ENCODE results near the gene PLXND1.

DNA sequence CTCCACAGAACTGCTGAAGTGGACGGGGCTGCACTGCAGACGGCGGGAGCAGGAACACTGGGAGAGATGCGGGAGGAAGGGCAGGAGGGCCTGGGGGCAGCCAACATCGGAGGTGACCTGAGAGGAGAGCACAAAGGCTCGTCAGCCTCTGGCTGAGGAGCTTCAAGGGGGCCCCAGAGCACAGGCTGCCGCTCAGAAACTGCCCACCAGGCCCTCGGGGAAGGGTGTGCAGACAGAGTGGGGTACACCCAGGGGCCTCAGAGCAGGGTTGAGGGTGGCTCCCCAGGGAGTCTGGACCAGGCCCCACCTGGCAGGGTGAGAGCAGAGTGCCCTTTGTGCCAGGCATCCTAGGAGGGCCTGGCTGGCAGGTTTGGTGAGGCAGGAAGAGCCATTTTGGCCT, 92.8 kb downstream of the PLXND1 start:
- TF ChIP-seq POLR2AphosphoS5 (IDR thresholded peaks at IDR 0.05) (no peak), POLR2A (IDR thresholded peaks at IDR 0.05) (no peak)
